Measurements from ENCODE around the gene COL15A1. TPM values are rescaled to one million over a fixed set of nuclear protein-coding genes. Genes with fewer than 3 reads are reported as not detected.

COL15A1 gene
- total RNA-seq, 1 donor from 2014 or later, result 11.8 TPM

- no peak for TF ChIP-seq CTCF (IDR thresholded peaks at IDR 0.05; ENCODE audit: insufficient read depth, low read length, poor library complexity, severe bottlenecking)
- peak overlapping the region; percentile 93 for H3K4me3 ChIP-seq (ENCODE audit: low read depth, low read length)
- no peaks in the 10 kb centered on the region for H3K36me3 ChIP-seq (ENCODE audit: control insufficient read depth, insufficient read depth, low read length)
- no peak for DNase-seq (ENCODE audit: low read depth)
- H3K27me3 ChIP-seq (ENCODE audit: control insufficient read depth, insufficient read depth, low read length), result no peaks in the 10 kb centered on the region
These were observed 161.7 kb downstream of the COL15A1 start for GRCh38 chr9:99105152-99106043.

GRCh38 chr9:99106044-99106375 lies 162.3 kb downstream of the COL15A1 start:
- TF ChIP-seq CTCF (IDR thresholded peaks at IDR 0.05; ENCODE audit: insufficient read depth, low read length, poor library complexity, severe bottlenecking), result no peak
- no peaks in the 10 kb centered on the region for H3K36me3 ChIP-seq (ENCODE audit: control insufficient read depth, insufficient read depth, low read length)
- DNase-seq (ENCODE audit: low read depth), result no peak
- H3K27me3 ChIP-seq (ENCODE audit: control insufficient read depth, insufficient read depth, low read length), result no peaks in the 10 kb centered on the region
- peak overlapping the region; percentile 93 for H3K4me3 ChIP-seq (ENCODE audit: low read depth, low read length)

- no peak for TF ChIP-seq CTCF (IDR thresholded peaks at IDR 0.05; ENCODE audit: insufficient read depth, low read length, poor library complexity, severe bottlenecking)
These were observed 163.7 kb downstream of the COL15A1 start for GRCh38 chr9:99107421-99107820.

GRCh38 chr9:99108131-99108530 lies 164.4 kb downstream of the COL15A1 start:
- Histone ChIP-seq H3K4me3 (ENCODE audit: low read depth, low read length) (no peak overlapping the region), H3K36me3 (ENCODE audit: control insufficient read depth, insufficient read depth, low read length) (no peaks in the 10 kb centered on the region), H3K27me3 (ENCODE audit: control insufficient read depth, insufficient read depth, low read length) (no peaks in the 10 kb centered on the region)
- no peak for TF ChIP-seq CTCF (IDR thresholded peaks at IDR 0.05; ENCODE audit: insufficient read depth, low read length, poor library complexity, severe bottlenecking)
- DNase-seq (ENCODE audit: low read depth), result no peak

More at GRCh38 chr9:99107421-99107820, 163.7 kb downstream of the COL15A1 start:
- Histone ChIP-seq H3K36me3 (ENCODE audit: control insufficient read depth, insufficient read depth, low read length) (no peaks in the 10 kb centered on the region), H3K27me3 (ENCODE audit: control insufficient read depth, insufficient read depth, low read length) (no peaks in the 10 kb centered on the region), H3K4me3 (ENCODE audit: low read depth, low read length) (no peak overlapping the region)
- DNase-seq (ENCODE audit: low read depth), result no peak

- TF ChIP-seq CTCF (IDR thresholded peaks at IDR 0.05; ENCODE audit: insufficient read depth, low read length, poor library complexity, severe bottlenecking), result no peak
- H3K27me3 ChIP-seq (ENCODE audit: control insufficient read depth, insufficient read depth, low read length), result no peaks in the 10 kb centered on the region
- H3K4me3 ChIP-seq (ENCODE audit: low read depth, low read length), result no peak overlapping the region
- H3K36me3 ChIP-seq (ENCODE audit: control insufficient read depth, insufficient read depth, low read length), result no peaks in the 10 kb centered on the region
- no peak for DNase-seq (ENCODE audit: low read depth)
These were observed 165.8 kb downstream of the COL15A1 start for GRCh38 chr9:99109522-99109921.
